GM12892 (cell line): ENCODE measurements around the gene ARID3A.

Source experiments
- POLR2A ChIP-seq: IDR thresholded peaks from 2 replicates; pipeline ENCODE4 v1.6.1; 2011; ENCODE audit warnings: low read depth, low read length, control low read depth
- POLR2AphosphoS5 ChIP-seq: IDR thresholded peaks from 2 replicates; pipeline ENCODE4 v1.6.1; 2011; ENCODE audit warnings: low read depth, low read length, control low read depth
- TAF1 ChIP-seq: IDR thresholded peaks from 2 replicates; pipeline ENCODE4 v1.6.1; 2011; ENCODE audit warnings: low read depth, mild to moderate bottlenecking, control low read depth, low read length, borderline replicate concordance

DNA sequence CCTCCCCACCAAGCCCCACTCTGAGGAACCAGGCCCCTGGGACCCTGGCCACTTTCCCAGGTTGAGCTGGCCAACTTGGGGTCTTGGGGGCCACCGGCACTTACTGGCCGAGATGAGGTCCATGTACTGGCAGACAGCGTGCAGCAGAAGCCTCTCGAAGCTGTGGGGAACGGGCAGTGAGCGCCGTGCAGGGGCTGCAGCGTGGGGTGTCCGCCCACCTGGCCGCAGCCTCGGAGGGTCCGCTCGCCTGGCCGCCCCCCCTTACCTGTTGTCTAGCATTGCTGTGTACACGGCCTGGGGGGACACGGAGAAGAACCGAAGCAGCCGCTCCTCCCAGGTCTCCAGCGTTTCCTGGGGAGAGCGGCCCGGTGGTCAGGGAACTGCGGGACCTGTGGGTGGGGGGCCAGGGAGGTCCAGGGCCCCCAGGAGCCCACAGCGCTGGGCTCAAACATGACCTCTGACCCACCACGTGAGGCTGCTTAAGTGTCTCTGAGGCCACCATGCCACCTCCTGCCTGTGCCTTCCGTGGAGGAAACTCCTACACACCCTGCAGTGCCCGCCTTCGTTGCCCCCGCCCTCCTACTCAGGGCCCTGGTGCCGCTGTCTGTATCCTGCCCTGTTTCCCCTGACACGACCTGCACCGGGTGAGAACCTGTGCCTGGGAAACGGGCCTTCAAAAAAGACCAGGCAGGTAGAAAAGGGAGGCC, 26.3 kb upstream of the ARID3A start:
- TF ChIP-seq POLR2AphosphoS5 (no peak), POLR2A (no peak), TAF1 (no peak)
